Measurements from ENCODE around the gene PIEZO1.

GRCh38 chr16:88830783-88831182, 45.8 kb upstream of the PIEZO1 start:
- TF ChIP-seq CTCF (IDR thresholded peaks at IDR 0.05) (no peak), POLR2A (IDR thresholded peaks at IDR 0.05) (no peak)

Data from heart left ventricle (tissue), 13 donors.